ENCODE measurements around the gene TRIOBP.
A peak's percentile ranks its signal among the peaks of the same experiment; 100 is the strongest.

The TRIOBP gene

DNA sequence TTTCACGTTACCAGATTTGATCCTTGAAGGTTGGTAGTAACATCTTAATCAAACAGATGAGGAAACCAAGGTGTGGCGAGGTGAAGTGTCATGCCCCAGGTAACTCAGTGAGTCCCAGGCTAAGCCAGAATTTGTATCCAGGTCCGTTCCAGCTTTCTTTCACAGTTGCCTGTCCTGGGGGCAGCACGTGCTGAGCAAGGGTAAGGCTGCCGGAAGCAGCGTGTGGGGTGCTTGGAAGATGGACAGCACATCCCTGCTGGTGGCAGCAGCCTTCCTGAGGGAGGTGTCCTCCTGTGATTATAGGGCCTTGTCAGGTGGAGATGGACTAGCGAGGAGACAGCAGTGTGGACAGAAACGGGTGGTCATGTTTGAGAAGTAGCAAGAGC lies 50.9 kb downstream of the TRIOBP start:
- in situ Hi-C loops (cut with HindIII; ENCODE audit: low pct_ligation_motif_present, low sequenced_read_pairs): no loop called here
- Histone ChIP-seq H3K4me3 (ENCODE audit: low read depth, low read length) (peak overlapping the region; percentile 86), H3K27ac (no peak overlapping the region), H3K36me3 (replicated peaks) (no peaks in the 10 kb centered on the region), H3K27me3 (replicated peaks) (no peaks in the 10 kb centered on the region)
- no peak for TF ChIP-seq CTCF (IDR thresholded peaks at IDR 0.05; ENCODE audit: low read depth, low read length, missing control alignments)
- no peak for DNase-seq

- Histone ChIP-seq H3K27ac (no peak overlapping the region), H3K27me3 (replicated peaks) (no peaks in the 10 kb centered on the region), H3K36me3 (replicated peaks) (peaks cover 4% of the 10 kb centered on the region), H3K4me3 (ENCODE audit: low read depth, low read length) (peak overlapping the region; percentile 12)
- in situ Hi-C loops (cut with HindIII; ENCODE audit: low pct_ligation_motif_present, low sequenced_read_pairs): no loop called here
- DNase-seq: no peak
- no peak for TF ChIP-seq CTCF (IDR thresholded peaks at IDR 0.05; ENCODE audit: low read depth, low read length, missing control alignments)
Observed at GRCh38 chr22:37748659-37749058, 51.8 kb downstream of the TRIOBP start.

DNA sequence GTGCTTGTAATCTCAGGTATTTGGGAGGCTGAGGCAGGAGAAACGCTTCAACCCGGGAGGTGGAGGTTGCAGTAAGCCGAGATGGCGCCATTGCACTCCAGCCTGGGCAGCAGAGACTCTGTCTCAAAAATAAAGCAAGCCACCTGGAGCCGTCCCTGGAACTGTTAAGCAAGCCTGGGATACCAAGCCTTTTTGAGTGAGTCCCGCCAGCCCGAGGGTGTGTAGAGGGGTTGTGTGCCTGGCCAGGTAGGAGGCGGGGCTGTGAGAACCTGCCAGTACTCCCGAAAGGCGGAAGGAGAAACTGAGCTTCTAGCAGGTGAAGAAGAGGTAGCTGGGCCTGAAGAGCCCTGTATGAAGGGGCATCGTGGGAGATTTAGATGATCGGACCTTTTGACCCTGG lies 52.4 kb downstream of the TRIOBP start:
- H3K27ac ChIP-seq: no peak overlapping the region
- no peak overlapping the region for H3K4me3 ChIP-seq (ENCODE audit: low read depth, low read length)

GRCh38 chr22:37749831-37750595 lies 53.2 kb downstream of the TRIOBP start:
- TF ChIP-seq CTCF (IDR thresholded peaks at IDR 0.05; ENCODE audit: low read depth, low read length, missing control alignments): no peak
- in situ Hi-C loops (cut with HindIII; ENCODE audit: low pct_ligation_motif_present, low sequenced_read_pairs): no loop called here
- Histone ChIP-seq H3K27ac (peak overlapping the region; percentile 58), H3K4me3 (ENCODE audit: low read depth, low read length) (no peak overlapping the region), H3K36me3 (replicated peaks) (peaks cover 15% of the 10 kb centered on the region), H3K27me3 (replicated peaks) (no peaks in the 10 kb centered on the region)
- DNase-seq: peak; percentile 61

More for the DNA sequence above, 52.4 kb downstream of the TRIOBP start:
- Histone ChIP-seq H3K27me3 (replicated peaks) (no peaks in the 10 kb centered on the region), H3K36me3 (replicated peaks) (peaks cover 9% of the 10 kb centered on the region)
- in situ Hi-C loops (cut with HindIII; ENCODE audit: low pct_ligation_motif_present, low sequenced_read_pairs): no loop called here
- no peak for TF ChIP-seq CTCF (IDR thresholded peaks at IDR 0.05; ENCODE audit: low read depth, low read length, missing control alignments)
- DNase-seq: no peak

DNA sequence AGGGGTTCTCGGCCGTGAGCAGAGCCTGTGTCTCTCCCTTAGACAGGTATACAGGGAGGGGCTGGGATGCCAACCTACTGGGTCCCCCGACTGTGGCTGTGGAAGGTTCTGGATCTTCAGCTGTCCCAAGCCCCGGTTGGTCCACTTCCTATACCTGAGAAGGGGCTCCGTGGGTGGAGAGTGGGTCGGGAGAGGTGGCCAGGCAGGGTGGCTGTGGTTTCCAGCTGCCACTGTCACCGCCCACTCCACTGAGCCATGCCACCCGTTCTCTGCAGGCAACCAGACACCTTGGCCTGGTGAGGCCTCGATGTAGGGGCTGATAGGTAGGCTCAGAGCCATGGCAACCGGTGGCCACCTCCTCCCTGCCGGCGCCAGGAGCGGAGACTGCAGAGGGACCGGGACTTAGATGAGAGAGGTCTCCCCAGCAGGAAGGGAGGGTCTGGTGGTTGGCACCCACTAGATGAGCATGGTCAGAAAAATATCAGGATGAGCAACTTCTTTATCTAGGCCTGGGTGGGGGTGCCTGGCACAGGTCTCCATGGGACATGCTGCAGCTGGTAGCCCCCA lies 53.8 kb downstream of the TRIOBP start:
- DNase-seq: no peak
- Histone ChIP-seq H3K27me3 (replicated peaks) (no peaks in the 10 kb centered on the region), H3K27ac (no peak overlapping the region), H3K36me3 (replicated peaks) (peaks cover 20% of the 10 kb centered on the region), H3K4me3 (ENCODE audit: low read depth, low read length) (no peak overlapping the region)
- in situ Hi-C loops (cut with HindIII; ENCODE audit: low pct_ligation_motif_present, low sequenced_read_pairs): no loop called here
- no peak for TF ChIP-seq CTCF (IDR thresholded peaks at IDR 0.05; ENCODE audit: low read depth, low read length, missing control alignments)
